ENCODE data around the gene HAUS8.

- TF ChIP-seq POLR2AphosphoS5 (IDR thresholded peaks at IDR 0.05; ENCODE audit: low read depth, low read length) (no peak), REST (IDR thresholded peaks at IDR 0.05; ENCODE audit: insufficient read depth in 1 of 2, low read depth in 2 of 2, low read length in 2 of 2) (no peak), TAF1 (IDR thresholded peaks at IDR 0.05; ENCODE audit: borderline replicate concordance, insufficient read depth, low read length) (no peak)
Observed at GRCh38 chr19:17073869-17074633, 1.2 kb downstream of the HAUS8 start.
